Upper lobe of right lung (tissue), 1 donor: Measurements from ENCODE around the gene NFAT5. TPM values are rescaled to one million over a fixed set of nuclear protein-coding genes. Genes with fewer than 3 reads are reported as not detected.

Experiments
- ATAC-seq: fragments of 200-7000 bp; cut with Tn5 transposase; one replicate; pipeline ENCODE4 v1.9.1; 2020; ENCODE audit warnings: mild to moderate bottlenecking, moderate library complexity
- DNase-seq: peaks from one replicate; pipeline ENCODE4 v3.0.0-alpha.2; 2020
- H3K27ac ChIP-seq: fragments of 200-600 bp; one replicate; pipeline ENCODE4 v1.8.0; 2022
- H3K27me3 ChIP-seq: fragments of 200-600 bp; one replicate; pipeline ENCODE4 v1.8.0; 2022; ENCODE audit warnings: mild to moderate bottlenecking
- H3K36me3 ChIP-seq: fragments of 200-600 bp; one replicate; pipeline ENCODE4 v1.8.0; 2022
- H3K4me1 ChIP-seq: fragments of 200-600 bp; one replicate; pipeline ENCODE4 v1.8.0; 2022
- H3K4me3 ChIP-seq: fragments of 200-600 bp; one replicate; pipeline ENCODE4 v1.8.0; 2022; ENCODE audit warnings: mild to moderate bottlenecking
- H3K9me3 ChIP-seq: fragments of 200-600 bp; one replicate; pipeline ENCODE4 v1.8.0; 2022
- intact Hi-C: fragments of 100-400 bp; cut with DNase I; formaldehyde crosslinking; loops from one replicate; pipeline ENCODE4 v1.11.0; 2022
- total RNA-seq: library from RNA; stranded (reverse); fragmentation: NEBNext Ultra II Directional; extraction: Animal tissue kit (Norgen Biotek cat#: 25700); gene quantifications from one replicate; pipeline ENCODE4 v1.2.1, GENCODE V29; 2021
- TF ChIP-seq, protein P1 (sequence below): fragments of 200-600 bp; IDR thresholded peaks from one replicate; pipeline ENCODE4 v1.8.0; 2022; ENCODE audit warnings: antibody characterized with exemption
- donor health status: DM: no; HTN: yes; CAD: no; lungs with severe emphysema.

NFAT5 gene
- total RNA-seq, 1 donor from 2014 or later, result 62.3 TPM

DNA sequence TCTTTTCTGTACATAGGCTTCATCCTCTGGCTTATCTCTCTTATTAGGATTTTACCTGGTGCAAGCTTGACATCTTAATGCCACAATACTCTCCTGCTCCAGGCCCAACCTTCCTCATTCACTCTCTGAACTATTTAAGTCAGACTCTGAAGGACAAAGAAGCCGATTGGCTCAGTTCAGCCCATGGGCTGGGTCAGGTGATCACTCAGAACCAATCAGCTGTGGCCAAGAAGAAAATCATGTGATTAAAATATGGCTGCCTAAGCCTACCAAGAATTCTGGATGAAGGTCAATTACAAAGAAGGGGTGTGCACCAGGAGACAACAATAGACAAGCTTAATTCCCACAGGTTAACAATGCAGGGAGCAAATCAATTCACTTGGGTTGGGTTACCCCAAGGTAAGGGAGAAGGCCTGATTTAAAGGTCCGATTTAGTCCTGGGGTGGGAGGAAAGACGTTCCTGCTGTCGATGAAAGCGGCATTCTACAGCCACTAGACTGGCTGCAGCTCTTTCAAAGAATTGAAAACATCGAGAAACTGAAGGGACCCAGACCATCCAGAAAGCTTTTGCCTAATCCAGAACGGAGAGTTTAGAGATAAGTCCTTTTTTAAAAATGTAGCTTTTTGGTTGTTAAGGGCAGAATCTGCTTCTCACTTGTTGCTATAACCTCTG is 42.9 kb upstream of the NFAT5 start:
- intact Hi-C loops, result no loop called here
- H3K36me3 ChIP-seq, result no peaks in the 10 kb centered on the region
- H3K9me3 ChIP-seq, result no peaks in the 10 kb centered on the region
- no peak for DNase-seq
- H3K27me3 ChIP-seq, result no peaks in the 10 kb centered on the region
- no peak for ATAC-seq
- H3K4me3 ChIP-seq, result no peak overlapping the region
- no peak overlapping the region for H3K27ac ChIP-seq
- no peaks in the 10 kb centered on the region for H3K4me1 ChIP-seq
- TF ChIP-seq, protein P1, sequence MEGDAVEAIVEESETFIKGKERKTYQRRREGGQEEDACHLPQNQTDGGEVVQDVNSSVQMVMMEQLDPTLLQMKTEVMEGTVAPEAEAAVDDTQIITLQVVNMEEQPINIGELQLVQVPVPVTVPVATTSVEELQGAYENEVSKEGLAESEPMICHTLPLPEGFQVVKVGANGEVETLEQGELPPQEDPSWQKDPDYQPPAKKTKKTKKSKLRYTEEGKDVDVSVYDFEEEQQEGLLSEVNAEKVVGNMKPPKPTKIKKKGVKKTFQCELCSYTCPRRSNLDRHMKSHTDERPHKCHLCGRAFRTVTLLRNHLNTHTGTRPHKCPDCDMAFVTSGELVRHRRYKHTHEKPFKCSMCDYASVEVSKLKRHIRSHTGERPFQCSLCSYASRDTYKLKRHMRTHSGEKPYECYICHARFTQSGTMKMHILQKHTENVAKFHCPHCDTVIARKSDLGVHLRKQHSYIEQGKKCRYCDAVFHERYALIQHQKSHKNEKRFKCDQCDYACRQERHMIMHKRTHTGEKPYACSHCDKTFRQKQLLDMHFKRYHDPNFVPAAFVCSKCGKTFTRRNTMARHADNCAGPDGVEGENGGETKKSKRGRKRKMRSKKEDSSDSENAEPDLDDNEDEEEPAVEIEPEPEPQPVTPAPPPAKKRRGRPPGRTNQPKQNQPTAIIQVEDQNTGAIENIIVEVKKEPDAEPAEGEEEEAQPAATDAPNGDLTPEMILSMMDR, result no peak

DNA sequence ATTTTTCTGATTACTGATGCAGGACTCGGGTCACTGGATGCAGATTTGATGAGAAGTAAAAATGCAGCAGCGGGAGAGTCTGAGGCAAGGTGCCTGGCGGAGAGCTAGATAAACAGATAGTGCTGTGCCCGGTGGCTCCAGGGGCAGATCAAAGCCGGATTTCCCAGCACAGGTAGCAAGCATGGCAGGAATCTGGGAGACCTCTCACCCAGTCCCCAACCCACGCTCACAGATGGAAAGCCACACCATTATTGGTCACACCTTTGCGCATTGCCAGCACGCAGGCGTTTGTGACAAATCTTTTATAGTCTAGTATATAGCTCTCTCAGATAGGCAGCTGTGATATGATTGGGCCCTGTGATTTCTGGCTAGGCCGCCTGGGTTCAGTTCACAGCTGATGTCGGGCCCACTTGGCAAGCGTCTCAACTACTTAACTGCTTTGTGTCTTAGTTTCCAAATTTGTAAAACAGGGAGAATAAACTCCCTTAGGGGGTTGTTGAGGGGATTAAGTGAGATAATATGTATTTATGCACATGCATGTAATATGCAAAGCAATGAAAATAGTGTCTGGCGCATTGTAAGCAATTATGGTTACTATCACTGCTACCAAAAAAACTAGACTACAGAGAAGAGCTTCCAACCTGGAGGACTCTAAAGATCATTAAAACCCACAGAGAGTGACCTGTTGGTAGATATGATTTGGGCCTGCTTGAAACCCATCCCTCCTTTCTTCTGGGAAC is 42.0 kb upstream of the NFAT5 start:
- H3K36me3 ChIP-seq, result no peaks in the 10 kb centered on the region
- no peak for DNase-seq
- no peaks in the 10 kb centered on the region for H3K27me3 ChIP-seq
- H3K9me3 ChIP-seq, result no peaks in the 10 kb centered on the region
- no peak overlapping the region for H3K27ac ChIP-seq
- intact Hi-C loops, result no loop called here
- TF ChIP-seq, protein P1, result no peak
- no peak overlapping the region for H3K4me3 ChIP-seq
- no peaks in the 10 kb centered on the region for H3K4me1 ChIP-seq
- no peak for ATAC-seq

DNA sequence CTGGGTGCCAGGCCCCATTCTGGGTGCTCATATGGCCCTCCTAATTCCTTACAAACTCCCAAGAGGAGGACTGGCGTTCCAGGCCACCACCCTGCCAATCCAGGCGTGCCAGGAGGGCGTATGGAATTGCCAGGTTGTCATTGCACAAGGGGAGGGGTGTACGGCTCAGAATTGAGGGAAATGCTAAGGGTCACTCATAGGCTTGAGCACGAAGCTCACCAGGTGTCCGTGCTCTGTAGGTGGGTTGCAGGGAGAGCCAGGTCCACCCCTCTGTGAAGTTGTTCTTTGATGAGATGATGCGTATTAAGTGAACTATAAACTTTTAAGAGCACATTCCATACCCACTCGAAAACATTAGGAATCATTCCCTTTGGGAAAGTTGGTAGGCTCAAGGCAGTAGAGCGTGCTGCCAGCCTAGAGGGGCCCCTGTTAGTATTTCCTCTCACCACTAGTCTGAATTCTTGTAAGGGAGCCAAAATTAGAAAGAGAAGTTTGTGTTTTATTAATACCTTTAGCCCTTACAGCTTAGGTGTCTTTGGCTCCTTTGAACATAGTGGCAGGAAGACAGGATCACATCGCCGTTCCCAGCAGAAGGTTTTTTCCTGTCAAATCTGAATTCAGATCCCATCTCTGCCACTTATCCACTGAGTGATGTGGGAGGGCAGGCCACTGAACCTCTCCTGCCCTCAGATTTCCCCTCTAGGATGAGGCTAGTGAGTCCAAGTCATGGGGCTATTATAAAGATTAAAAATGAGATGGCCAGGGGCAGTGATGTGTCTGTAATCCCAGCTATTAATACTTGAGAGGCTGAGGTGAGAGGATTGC is 38.7 kb upstream of the NFAT5 start:
- peaks cover 5% of the 10 kb centered on the region for H3K4me1 ChIP-seq
- H3K27me3 ChIP-seq, result no peaks in the 10 kb centered on the region
- no peak overlapping the region for H3K4me3 ChIP-seq
- no peak overlapping the region for H3K27ac ChIP-seq
- DNase-seq (no peak), ATAC-seq (no peak)
- TF ChIP-seq, protein P1, result no peak
- H3K36me3 ChIP-seq, result no peaks in the 10 kb centered on the region
- intact Hi-C loops, result no loop called here
- H3K9me3 ChIP-seq, result no peaks in the 10 kb centered on the region

DNA sequence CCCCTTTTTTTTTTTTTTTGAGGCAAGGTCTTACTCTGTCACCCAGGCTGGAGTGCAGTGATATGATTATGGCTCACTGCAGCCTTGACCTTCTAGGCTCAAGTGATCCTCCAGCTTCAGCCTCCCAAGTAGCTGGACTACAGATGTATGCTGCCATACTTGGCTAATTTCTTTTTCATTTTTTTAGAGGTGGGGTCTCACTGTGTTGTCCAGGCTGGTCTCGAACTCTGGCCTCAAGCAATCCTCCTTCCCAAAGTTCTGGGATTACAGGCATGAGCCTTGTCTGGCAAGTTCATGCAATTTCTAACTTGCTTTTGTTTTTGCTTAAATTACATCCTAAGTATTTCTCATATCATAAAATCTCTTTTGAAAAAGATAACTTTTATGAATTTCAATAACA is 33.8 kb upstream of the NFAT5 start:
- H3K27ac ChIP-seq, result no peak overlapping the region
- TF ChIP-seq, protein P1, result no peak
- H3K4me1 ChIP-seq, result peaks cover 5% of the 10 kb centered on the region
- no peak overlapping the region for H3K4me3 ChIP-seq
- H3K36me3 ChIP-seq, result no peaks in the 10 kb centered on the region
- H3K27me3 ChIP-seq, result no peaks in the 10 kb centered on the region
- no peak for ATAC-seq
- no peaks in the 10 kb centered on the region for H3K9me3 ChIP-seq
- intact Hi-C loops, result no loop called here
- DNase-seq, result no peak

DNA sequence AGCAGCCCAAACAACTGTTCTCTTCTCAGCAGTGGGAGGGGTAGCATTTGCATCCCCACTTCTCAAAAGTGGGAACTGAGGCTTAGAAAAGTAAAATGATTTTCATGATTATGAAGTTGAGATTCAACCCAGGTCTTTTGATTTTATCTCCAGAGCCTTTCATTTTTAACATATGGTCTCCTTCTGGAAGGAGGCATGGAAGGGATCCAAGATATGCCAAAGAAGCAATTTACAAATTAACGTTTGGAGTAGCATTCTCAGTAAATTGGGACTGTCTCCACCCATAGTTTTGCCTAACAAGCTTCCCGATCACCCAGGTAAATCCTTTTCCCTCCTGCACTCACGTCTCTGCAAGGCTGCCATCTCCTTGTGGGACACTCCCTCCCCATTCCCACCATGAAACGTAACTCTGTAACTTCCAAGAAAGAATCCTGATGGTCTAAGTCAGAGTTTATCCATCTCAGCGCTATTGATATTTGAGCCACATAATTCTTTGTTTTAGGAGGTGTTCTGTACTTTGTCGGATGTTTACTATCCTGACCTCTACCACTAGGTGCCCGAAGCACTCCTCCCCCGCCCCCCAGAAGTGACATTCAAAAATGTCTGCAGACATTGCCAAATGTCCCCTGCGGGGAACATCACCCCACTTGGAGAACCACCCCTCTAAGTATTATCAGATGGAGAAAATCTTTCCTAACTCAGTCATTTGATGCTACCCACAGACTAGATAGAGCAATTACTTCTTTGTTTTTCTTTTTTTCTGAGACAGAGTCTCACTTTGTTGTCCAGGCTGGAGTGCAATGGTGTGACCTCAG is 32.9 kb upstream of the NFAT5 start:
- TF ChIP-seq, protein P1, result no peak
- H3K36me3 ChIP-seq, result no peaks in the 10 kb centered on the region
- H3K4me1 ChIP-seq, result peaks cover 5% of the 10 kb centered on the region
- DNase-seq (no peak), ATAC-seq (no peak)
- no peak overlapping the region for H3K27ac ChIP-seq
- no peaks in the 10 kb centered on the region for H3K9me3 ChIP-seq
- intact Hi-C loops, result no loop called here
- no peak overlapping the region for H3K4me3 ChIP-seq
- H3K27me3 ChIP-seq, result no peaks in the 10 kb centered on the region
